Skin of body (tissue), 2 donors: ENCODE measurements around the gene KYAT1. TPM values are rescaled to one million over a fixed set of nuclear protein-coding genes. Genes with fewer than 3 reads are reported as not detected.
"Not testable (repeated sequence)": the region's sequence is repeated elsewhere in the genome, so short reads cannot be mapped to it uniquely, and the experiment has no call there.

ENCODE experiments used
- DNase-seq: peaks from one replicate; lab custom pipeline; 2025; lab: John Stamatoyannopoulos, UW
- total RNA-seq: library from RNA; depleted of rRNA; stranded (reverse); fragments of >200 nt; gene quantifications from one replicate; pipeline ENCODE4 v1.2.3, GENCODE V29; 2014

Gene KYAT1
- total RNA-seq, 1 donor from 2014 or later, result 3.4 TPM

DNA sequence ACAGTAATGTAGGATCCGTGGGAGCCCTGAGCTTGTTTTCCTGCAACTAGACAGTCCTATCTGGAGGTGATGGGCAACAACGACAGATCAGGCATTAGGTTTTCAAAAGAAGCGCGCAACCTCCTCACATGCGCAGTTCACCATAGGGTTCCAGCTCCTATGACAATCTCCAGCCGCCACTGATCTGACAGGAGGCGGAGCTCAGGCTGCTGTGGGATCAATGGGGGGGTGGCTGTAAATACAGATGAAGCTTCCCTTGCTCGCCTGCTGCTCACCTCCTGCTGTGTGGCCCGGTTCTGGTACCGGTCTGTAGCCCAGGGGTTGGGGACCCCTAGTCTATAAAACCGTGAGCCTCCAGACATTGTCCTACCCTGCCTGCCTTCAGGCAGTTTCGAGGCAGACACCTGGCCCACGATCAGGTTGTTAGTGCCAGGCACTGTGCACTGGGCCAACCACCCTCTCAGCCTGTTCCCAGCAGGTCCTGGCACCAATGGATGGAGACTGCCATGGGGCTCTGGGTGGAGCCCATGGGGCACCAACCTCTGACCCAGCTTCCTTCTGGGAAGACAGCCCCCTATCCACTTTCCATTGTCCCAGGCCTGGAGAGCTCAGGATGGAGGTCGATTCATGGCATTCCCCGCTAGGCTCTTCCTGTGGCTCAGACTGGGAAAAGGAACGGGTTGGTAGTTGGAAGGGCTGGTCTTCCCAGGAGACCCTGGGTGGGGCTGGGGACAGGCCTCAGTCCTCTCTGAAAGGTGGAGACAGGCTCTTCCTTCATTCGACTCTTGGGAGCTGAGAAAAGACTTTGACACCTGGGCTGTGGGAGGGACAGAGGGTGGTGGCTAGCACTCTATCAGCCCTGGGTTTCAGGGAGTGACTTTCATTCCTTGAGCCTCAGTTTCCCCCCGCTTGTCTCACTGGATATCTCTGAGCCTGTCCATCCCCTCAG is 61.8 kb downstream of the KYAT1 start:
- no peak for DNase-seq

DNA sequence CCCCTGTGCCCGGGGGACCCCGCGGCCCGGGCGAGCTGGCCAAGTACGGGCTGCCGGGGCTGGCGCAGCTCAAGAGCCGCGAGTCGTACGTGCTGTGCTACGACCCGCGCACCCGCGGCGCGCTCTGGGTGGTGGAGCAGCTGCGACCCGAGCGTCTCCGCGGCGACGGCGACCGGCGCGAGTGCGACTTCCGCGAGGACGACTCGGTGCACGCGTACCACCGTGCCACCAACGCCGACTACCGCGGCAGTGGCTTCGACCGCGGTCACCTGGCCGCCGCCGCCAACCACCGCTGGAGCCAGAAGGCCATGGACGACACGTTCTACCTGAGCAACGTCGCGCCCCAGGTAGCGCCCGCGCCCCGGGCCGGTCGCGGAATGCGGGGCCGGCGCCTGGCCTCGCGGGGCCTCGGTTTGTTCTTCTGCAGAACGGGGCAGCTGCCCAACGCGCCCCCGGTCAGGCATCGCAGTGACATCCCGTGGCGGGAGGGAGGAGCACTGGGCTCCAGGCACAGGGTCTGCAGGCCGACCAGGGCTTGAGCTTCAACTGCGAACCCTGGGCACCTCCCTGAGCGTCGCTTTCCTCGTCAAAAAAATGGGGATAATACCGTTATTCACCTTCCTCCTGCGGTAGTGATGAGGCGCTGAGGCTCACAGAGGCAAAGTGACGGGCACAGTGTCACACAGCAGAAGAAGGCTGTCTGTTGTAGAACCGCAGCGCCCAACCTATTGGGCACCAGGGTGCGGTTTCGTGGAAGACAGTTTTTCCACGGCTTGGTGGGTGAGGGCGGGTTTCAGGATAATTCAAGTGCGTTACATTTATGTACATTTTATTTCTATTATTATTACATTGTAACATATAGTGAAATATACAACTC is 62.7 kb downstream of the KYAT1 start:
- DNase-seq, result no peak

DNA sequence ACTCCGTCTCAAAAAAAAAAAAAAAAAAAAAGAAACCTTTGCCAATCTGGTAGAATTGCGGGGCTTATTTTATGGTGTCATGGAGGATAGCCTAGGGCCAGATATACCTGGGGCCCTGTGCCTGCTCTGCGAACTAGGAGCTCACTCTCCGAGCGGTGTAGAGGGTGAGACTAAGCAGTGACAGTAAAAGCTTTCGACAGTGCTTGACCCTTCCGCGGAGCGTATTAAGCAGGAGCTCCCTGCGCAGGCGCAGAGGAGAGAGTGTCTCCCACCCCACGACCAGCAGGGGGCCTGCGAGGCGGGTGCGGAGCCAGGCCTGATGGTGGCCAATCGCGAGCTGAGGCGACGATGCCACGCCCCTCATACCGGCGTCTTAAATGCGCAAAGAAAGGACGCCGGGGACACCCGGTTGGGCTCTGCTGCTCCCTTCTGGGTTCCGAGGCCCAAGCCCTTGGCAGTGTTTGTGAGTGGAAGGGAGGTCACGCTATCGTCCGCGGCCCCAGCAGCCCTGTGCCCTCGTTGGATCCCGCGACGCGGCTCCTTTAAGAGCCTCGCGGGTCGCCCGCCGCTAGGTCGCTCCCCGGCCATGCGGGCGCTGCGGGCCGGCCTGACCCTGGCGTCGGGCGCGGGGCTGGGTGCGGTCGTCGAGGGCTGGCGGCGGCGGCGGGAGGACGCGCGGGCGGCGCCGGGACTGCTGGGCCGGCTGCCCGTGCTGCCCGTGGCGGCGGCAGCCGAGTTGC is 63.5 kb downstream of the KYAT1 start, which contains the start of gene ENDOG:
TSS of gene ENDOG (plus strand) at position 402 of the 740 bp plus-strand sequence. CDS start at position 587, 185 bp downstream.
- DNase-seq, result peak; percentile 96

DNA sequence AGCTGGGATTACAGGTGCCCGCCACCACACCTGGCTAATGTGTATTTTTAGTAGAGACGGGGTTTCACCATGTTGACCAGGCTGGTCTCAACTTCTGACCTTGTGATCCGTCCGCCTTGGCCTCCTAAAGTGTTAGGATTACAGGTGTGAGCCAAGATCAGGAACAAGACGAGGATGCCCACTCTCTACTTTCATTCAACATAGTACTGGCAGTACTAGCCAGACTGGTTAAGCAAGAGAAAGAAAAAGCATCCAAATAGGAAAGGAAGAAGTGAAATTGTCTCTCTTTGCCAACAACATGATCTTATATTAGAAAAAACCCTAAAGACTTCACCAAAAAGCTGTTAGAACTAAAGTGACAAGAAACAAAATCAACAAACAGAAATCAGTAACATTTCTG is 70.9 kb downstream of the KYAT1 start:
- no peak for DNase-seq

DNA sequence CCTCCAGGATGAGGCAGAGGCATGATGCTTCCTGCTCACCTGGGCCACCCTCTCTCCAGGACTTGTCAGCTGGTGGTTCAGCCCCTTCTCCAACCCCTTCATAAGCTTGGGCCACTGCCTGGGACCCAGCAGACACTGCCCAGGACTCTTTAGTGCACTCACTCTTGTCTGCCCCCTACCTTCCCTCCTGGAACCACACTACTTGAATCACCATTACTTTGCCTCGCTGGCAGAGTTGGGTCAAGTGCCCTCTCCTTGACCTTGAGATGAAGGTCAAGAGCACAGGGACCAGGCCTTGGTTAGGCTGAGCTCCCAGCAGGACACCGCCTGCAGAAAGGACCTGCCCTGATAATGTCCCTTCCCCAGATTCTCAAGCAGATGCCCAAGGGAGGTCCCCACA is 71.9 kb downstream of the KYAT1 start:
- DNase-seq, result no peak

DNA sequence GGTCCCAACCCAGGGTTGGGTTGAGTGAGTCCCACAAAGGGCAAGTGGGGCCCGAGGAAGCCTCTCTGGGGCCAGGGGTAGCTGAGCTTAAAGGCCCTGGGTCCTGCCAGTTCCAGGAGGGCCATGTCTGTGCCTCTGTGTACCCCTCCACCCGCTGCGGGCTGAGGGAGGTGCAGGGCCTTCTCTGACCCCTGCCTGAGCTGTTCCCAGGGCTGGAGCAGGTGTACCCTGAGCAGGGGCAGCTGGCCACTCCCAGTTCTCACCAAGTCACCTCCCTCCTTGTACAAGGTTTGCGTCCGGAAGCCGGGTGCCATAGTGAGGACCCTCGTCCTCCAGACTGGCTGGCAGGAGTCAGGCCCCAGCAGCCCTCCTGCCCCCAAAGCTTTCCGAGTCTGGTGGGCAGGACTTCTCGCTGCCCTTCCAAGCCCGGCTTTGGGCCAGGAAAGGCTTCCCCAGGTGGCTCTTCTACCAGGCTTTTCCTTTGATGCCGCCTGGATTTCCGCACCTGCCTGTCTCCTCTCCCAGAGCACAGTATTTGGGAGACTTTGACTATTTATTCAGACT is 72.6 kb downstream of the KYAT1 start:
- DNase-seq, result no peak

DNA sequence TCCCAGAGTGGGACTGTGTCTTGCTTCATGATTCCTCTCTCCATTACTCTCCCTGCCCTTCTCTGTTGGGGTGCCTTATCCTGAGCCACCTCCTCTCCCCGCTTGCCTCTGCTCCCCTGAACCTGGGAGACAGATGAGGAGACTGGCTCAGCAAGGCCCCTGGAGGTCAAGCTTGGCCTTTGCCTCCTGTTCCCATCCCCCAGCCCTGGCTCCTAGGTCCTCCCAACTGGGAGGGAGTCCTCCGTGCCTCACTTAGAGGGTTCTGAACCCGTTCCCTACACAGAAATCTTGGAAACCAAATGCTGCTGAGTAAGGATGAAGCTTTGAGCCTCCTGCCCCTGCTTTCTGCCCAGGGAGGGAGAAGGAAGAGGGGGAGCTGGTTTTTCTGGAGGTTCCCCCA is 73.2 kb downstream of the KYAT1 start:
- DNase-seq, result no peak

DNA sequence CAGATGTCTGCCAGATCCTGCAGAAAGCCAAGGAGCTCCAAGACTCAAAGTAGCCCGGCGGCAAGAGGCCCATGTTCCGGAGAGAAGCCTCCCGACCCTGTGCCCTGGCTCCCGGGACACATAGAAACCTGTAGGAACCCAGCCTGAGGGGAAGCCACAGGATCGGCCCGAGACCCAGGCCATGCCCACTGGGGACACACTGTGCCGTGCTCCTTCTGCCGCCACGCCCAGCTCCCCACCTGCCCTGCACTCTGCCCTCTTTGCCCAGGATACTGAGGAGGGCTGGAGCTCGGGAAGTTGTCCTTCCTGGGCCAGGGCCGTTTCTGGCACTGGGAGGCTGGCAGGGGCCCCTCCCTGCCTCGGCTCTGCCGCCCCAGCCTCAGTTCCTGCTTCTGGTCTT is 73.9 kb downstream of the KYAT1 start:
- no peak for DNase-seq

DNA sequence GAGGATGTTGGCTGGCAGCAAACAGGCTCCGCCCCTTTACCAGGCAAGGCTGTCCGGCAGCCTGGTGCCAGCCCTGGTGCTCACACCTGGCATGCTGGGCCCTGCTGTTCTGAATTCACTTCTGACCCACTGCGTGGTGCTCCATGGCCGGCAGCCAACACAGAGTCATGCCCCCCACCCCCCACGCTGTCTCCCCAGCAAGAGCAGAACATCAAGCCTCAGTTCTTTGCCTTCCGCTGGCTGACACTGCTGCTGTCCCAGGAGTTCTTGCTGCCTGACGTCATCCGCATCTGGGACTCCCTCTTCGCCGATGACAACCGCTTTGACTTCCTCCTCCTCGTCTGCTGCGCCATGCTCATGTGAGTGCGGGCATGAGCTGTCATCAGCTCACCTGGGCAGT is 76.1 kb downstream of the KYAT1 start:
- DNase-seq, result no peak

DNA sequence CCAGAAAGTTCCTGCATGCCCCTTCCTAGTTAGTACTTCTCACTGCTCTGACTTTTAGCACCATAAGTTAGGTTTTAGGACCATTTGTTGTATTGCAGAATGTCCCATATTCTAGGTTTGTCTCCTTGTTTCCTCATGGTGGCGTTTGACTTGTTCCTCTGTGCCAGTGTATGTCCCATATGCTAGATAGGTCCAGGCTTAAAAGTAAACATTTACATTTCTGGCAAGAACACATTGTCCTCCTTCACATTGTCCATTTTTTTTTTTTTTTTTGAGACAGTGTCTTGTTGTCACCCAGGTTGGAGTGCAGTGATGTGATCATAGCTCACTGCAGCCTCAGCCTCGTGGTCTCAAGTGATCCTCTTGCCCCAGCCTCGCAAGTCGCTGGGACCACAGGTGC is 79.3 kb downstream of the KYAT1 start:
- no peak for DNase-seq

DNA sequence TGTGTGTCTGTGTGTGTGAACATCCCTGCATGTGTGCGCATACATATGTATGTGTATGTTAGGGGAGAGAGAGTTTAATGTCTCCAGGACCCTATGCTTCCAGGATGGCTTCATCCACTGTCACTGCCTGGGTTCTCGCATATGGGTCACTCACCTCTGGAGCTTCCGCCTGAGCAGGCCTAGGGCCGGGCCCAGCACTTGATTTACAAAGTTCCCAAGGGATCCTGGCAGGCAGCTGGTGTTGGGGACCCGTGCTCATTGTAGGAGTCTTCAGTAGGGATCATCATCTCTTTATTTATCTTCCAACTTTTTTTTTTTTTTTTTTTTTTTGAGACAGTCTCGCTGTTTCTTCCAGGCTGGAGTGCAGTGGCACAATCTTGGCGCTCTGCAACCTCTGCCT is 81.7 kb downstream of the KYAT1 start:
- DNase-seq, result no peak

DNA sequence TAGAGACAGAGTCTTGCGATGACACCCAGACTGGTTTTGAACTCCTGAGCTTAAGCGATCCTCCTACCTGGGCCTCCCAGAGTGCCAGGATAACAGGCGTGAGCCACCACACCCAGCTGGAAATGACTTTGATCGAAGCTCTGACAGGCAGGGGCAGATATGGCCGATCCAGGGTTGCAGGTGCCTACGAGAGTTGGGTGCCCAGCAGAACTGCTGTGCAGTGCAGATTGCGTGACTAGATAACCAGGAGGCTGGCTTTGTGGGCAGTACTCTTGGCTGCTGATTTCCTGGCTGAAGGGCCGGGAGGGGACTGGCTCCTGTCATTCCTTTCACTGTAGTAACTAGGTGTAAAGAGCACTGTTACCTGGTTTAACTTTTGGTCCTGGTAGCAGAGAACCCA is 82.9 kb downstream of the KYAT1 start:
- DNase-seq, result no peak

DNA sequence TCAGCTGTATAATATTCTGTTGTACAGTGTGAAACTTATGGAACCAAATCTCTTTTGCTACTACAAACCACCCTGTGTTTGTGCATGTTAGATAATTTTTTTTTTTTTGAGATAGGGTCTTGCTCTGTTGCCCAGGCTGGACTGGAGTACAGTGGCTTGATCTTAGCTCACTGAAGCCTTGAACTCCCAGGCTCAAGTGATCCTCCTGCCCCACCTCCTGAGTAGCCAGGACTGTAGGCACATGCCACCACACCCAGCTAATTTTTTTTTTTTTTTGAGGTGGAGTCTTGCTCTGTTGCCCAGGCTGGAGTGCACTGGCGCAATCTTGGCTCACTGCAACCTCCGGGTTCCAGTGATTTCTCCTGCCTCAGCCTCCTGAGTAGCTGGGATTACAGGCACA is 86.8 kb downstream of the KYAT1 start:
- not testable (repeated sequence) for DNase-seq

DNA sequence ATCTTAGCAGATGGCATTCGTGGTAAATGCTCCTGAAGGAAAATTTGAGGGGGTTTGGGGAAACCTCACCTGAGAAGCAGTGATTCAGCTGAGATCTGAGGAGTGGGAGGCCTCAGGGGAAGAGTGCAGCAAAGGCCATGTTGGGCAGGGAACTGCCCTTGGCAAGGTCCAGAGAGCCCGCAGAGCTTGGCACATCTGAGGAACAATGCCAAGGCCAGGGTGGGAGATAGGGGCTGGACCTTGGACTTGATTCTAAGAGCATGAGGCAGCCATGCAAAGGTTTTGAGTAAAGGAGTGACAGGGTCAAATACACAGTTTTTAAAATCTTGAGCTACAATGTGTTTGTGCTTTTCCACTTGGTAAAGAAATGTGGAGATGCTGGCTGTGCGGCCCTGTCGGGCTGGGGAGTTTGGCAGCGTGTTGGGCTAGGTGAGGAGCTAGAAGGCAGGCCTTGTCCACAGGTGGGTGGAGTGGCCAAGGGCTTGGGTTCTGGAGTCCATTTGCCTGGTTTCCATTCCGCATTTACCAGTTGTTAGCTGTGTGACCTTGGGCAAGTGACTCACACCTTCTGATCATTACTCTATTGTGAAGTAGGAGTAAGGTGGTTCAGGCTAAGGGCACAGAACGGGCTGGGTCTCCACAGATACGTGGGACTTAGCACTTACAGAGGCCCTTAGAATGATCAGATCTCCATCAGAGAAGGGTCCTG is 88.6 kb downstream of the KYAT1 start:
- DNase-seq, result no peak

DNA sequence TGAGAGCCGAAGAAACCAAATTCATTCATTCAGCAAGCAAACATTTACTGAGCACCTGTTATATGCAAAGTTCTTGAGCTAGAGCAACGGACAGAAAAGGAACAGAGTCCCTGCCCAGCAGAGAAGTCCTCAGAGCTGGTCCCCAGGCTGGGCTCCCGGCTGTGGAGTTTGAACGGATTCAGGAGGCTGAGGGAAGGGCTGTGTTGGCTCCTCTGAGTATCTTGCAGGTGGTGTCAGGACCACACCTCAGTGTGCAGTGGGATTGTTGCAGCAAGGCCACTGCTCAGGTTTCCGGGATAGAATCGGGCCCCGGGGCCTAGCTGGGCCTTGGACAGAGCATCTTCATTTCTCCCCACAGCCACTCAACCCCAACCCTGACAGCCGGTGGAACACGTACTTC is 89.6 kb downstream of the KYAT1 start:
- DNase-seq, result no peak

DNA sequence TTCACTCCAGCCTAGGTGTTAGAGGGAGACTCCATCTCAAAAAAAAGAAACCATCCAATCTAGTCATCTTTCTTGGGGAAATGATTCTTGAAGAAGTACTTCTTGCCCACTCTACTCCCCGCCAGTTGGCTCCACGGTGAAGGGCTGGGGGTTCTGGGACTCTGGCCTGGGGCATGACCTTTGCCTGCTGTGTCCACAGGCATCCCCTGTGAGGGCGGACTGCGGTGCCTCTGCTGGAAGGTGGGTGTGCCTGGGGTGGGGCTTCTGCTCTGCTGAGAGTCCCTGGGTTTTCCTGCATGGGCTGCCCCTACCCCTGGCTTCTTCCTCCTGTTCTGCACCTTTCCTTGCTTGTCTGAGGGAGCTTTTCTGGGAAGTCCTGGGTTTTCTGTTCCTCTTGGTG is 91.2 kb downstream of the KYAT1 start:
- no peak for DNase-seq

DNA sequence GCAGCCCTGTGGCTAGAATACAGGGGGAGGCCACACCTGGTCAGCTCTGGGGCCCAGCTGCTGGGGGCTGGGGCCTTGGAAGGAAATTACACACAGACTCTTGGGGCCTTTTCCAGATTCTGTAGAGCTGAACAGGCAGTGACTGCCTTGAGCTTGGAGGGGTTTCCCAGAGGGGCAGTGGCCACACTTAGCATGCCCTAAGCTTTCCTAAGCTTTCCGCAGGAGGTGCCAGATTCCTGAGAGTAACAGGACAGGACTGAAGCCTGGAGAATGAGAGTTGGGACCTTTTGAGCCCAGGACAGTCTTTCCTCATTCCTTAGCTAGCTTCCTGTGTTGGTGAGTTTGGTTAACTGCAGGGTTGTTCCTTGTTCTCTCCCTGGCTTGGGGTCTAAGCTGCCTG is 93.3 kb downstream of the KYAT1 start:
- DNase-seq, result no peak

DNA sequence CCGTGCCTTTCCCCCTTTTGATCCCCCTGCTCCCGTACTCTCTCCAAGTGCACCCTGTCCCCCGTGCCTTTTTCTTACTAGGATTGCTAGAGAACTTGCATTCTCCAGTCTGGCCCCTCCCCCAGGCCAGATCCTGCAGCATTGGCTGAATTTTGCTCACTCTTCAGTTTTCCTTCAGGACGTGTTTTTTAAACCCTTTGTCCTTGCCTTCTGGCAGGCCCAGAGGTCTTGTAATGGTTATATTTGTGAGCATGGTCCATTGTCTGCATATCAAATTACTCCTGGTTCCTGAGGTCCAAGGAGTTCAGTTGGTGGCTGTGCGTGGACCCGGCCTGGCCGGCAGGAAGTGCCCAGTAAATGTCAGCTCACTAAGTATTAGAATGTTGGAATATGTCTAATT is 94.1 kb downstream of the KYAT1 start:
- DNase-seq, result no peak

DNA sequence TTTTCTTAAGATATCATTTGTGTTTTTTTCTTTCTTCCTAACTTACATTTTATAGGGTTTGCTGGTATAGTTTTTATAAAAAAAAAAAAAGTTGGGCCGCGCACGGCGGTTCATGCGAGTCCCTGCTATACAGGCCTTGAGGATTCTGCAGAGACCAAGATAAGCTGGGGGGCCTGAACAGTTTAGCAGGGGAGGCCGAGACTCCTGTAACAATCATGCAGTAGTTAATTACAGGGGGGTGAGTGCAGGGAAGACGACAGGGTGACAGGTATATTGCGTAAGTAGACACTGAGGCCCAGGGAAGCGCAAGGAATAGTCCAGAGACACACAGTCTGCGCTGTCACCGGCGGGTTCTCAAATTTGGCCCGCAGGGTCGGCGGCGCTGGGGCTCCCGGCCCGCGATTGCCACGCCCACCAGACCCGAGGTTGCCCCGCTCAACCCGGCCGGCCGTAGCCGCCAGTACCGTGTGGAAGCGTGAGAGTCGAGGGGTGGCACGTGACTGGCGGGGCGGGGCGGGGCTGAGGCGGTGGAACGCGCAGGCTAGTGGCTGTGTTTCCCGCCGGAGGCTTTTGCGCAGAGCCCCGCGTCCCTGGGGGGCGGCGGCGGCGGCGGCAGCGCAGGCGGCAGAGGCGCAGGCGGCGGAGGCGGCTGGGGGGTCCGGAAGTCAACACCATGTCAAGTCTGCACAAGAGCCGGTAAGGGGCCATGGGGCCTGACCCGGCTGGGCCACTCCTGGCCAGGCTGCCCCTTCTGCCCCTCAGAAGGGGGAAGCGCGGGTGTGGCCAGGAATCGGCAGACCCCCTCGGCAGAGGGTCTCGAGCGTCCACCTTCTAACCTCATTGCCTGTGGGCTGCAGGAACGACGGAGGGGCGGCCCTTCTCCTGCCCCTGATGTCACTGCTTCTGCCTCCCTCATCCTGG is 94.8 kb downstream of the KYAT1 start, which contains the start of gene TBC1D13:
TSS of gene TBC1D13 (plus strand) at position 573 of the 921 bp plus-strand sequence. CDS start at position 674, 101 bp downstream.
- DNase-seq, result peak; percentile 65
